Naive thymus-derived CD8-positive, alpha-beta T cell (primary cell): ENCODE data around the gene OR2T6. TPM values are rescaled to one million over a fixed set of nuclear protein-coding genes. Genes with fewer than 3 reads are reported as not detected.
"Not testable (repeated sequence)": the region's sequence is repeated elsewhere in the genome, so short reads cannot be mapped to it uniquely, and the experiment has no call there.

Experiments
- ATAC-seq, 2 donors: fragments of 150-1000 bp; cut with Tn5 transposase in 1 of 2; sonication (Bioruptor Pico), chemical (Tn5 transposase) in 1 of 2; 1 replicate in 1 of 2; 2 replicates in 1 of 2; pipeline ENCODE4 v1.10.0; 2021; ENCODE audit warnings: mild to moderate bottlenecking in 2 of 2, moderate library complexity in 2 of 2
- POLR2A ChIA-PET: fragments of 350-600 bp; sonication (Branson Sonifier 250); formaldehyde crosslinking; loops from one replicate; lab custom pipeline; 2021; ENCODE audit warnings: antibody characterized with exemption; lab: Charles Lee
- DNase-seq, 10 donors: peaks; one replicate each; pipeline versions ENCODE4 v3.0.0 to v3.0.0-alpha.2; 2020 to 2022
- H3K27ac Mint-ChIP-seq, 10 donors: one replicate each; pipeline ENCODE4 v1.8.0; 2020 to 2022; ENCODE audit warnings: mild to moderate bottlenecking in 10 of 10, mixed read lengths in 10 of 10, moderate library complexity in 4 of 10, inconsistent platforms in 1 of 10
- H3K27me3 Mint-ChIP-seq, 5 donors: one replicate each; pipeline ENCODE4 v1.8.0; 2021 to 2022; ENCODE audit warnings: mixed read lengths in 5 of 5
- H3K36me3 Mint-ChIP-seq, 3 donors: one replicate each; pipeline ENCODE4 v1.8.0; 2020 to 2022; ENCODE audit warnings: mixed read lengths in 3 of 3, mild to moderate bottlenecking in 2 of 3, inconsistent platforms in 1 of 3
- H3K4me1 Mint-ChIP-seq, 4 donors: one replicate each; pipeline ENCODE4 v1.8.0; 2021 to 2022; ENCODE audit warnings: mixed read lengths in 4 of 4
- H3K4me3 Mint-ChIP-seq, 10 donors: one replicate each; pipeline ENCODE4 v1.8.0; 2020 to 2022; ENCODE audit warnings: mild to moderate bottlenecking in 10 of 10, mixed read lengths in 10 of 10, moderate library complexity in 6 of 10, inconsistent platforms in 1 of 10
- H3K9me3 Mint-ChIP-seq, 9 donors: one replicate each; pipeline ENCODE4 v1.8.0; 2020 to 2022; ENCODE audit warnings: mixed read lengths in 9 of 9, mild to moderate bottlenecking in 3 of 9, inconsistent platforms in 1 of 9, moderate library complexity in 1 of 9
- polyA plus RNA-seq, 3 donors: library from polyadenylated mRNA; unstranded; fragments of 300-500 nt; fragmentation: Illumina TruSeq; gene quantifications; one replicate each; pipeline ENCODE4 v1.2.3, GENCODE V29; 2021
- total RNA-seq, 8 experiments: library from RNA in 2 of 8; stranded (reverse) in 2 of 8; gene quantifications; one replicate each; pipeline ENCODE4 v1.2.3 and lab custom pipeline; 2021 to 2026

Gene OR2T6
- total and polyA plus RNA-seq, 5 experiments from 2014 or later: not detected

DNA sequence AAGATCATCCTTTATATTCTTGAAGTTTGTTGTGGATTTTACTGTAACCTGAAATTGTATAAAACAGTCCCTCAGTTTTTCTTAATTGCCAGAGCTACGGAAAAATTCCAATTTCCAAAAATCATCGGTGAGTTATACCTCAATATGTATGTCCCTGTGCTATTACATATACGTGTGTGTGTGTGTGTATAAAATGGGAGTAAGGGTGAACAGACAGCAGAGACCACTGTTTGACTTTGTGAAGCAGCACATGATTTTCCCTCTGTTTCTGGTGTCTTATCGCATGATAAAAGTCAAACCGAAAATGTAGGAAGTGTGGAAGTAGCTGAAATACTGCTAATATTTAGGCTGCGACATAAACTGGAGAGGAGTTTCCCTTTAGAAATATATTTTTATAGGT is 28.5 kb downstream of the OR2T6 start:
- Mint-ChIP-seq H3K27me3 (no peaks in the 10 kb centered on the region), H3K9me3 (peaks cover 0 to 6% (median 0%) of the 10 kb centered on the region in 9 donors), H3K36me3 (peaks cover 0 to under 1% (median 0%) of the 10 kb centered on the region in 3 donors), H3K4me1 (peaks cover 3 to 16% (median 9%) of the 10 kb centered on the region in 4 donors), H3K4me3 (peak overlapping the region in 1 of 10 donors; percentile 0), H3K27ac (peak overlapping the region in 3 of 10 donors; percentile 0 to 35 (median 0))
- ATAC-seq (no peak), DNase-seq (peak in 3 of 10 donors; percentile 3 to 25 (median 14))
- POLR2A ChIA-PET: no interaction called here

GRCh38 chr1:248406721-248407692 is 31.5 kb downstream of the OR2T6 start:
- Mint-ChIP-seq H3K27ac (peak overlapping the region in 1 of 10 donors; percentile 3), H3K9me3 (peaks cover 5 to 24% (median 16%) of the 10 kb centered on the region in 9 donors), H3K4me3 (no peak overlapping the region), H3K36me3 (peaks cover 0 to 24% (median 10%) of the 10 kb centered on the region in 3 donors), H3K27me3 (no peaks in the 10 kb centered on the region), H3K4me1 (peaks cover 3 to 16% (median 9%) of the 10 kb centered on the region in 4 donors)
- POLR2A ChIA-PET: no interaction called here
- DNase-seq (no peak), ATAC-seq (no peak)

DNA sequence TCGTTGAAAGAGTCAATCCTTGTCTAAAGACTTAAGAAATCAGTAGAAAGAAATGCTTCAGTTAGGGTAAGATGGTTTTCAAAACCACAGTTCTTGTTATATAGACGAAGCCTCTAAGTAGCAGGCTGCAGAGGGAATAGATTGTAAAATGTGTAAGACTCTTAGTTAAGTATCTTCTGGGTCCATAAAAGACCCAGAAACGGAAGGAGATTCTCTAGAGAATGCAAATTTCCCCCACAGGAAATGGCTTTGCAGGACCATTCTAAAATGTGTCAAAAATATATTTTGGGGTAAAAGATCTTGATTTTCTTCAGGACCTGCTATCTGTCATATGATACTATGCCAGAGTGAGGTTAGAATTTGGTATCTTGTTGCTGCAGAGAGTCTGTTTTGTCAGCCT is 40.7 kb downstream of the OR2T6 start:
- POLR2A ChIA-PET: no interaction called here
- Mint-ChIP-seq H3K36me3 (peaks cover 0 to 20% (median 12%) of the 10 kb centered on the region in 3 donors), H3K4me3 (peak overlapping the region in 4 of 10 donors; percentile 2 to 53 (median 20)), H3K4me1 (peaks cover 10 to 42% (median 28%) of the 10 kb centered on the region in 4 donors), H3K9me3 (peaks cover under 1 to 31% (median 10%) of the 10 kb centered on the region in 9 donors), H3K27ac (peak overlapping the region in 4 of 10 donors; percentile 30 to 81 (median 46)), H3K27me3 (no peaks in the 10 kb centered on the region)
- ATAC-seq: no peak
- DNase-seq: no peak

GRCh38 chr1:248417854-248418253 is 42.3 kb downstream of the OR2T6 start:
- Mint-ChIP-seq H3K27me3 (no peaks in the 10 kb centered on the region), H3K36me3 (peaks cover 0 to 24% (median 17%) of the 10 kb centered on the region in 3 donors), H3K4me3 (peak overlapping the region in 4 of 10 donors; percentile 2 to 36 (median 24)), H3K9me3 (peaks cover 5 to 34% (median 11%) of the 10 kb centered on the region in 9 donors), H3K4me1 (peaks cover 10 to 42% (median 28%) of the 10 kb centered on the region in 4 donors), H3K27ac (peak overlapping the region in 3 of 10 donors; percentile 74 to 81 (median 75))
- DNase-seq (no peak), ATAC-seq (peak in 1 of 2 donors; percentile 29)
- POLR2A ChIA-PET: no interaction called here

- no peak overlapping the region for H3K4me3 Mint-ChIP-seq
- H3K27me3 Mint-ChIP-seq: no peaks in the 10 kb centered on the region
- no peak overlapping the region for H3K27ac Mint-ChIP-seq
- DNase-seq: no peak
- peaks cover 0 to 22% (median 15%) of the 10 kb centered on the region in 3 donors for H3K36me3 Mint-ChIP-seq
- POLR2A ChIA-PET: no interaction called here
- no peak for ATAC-seq
- H3K9me3 Mint-ChIP-seq: peaks cover 5 to 47% (median 22%) of the 10 kb centered on the region in 9 donors
- peaks cover 2 to 28% (median 20%) of the 10 kb centered on the region in 4 donors for H3K4me1 Mint-ChIP-seq
Observed at GRCh38 chr1:248421384-248421783, 45.8 kb downstream of the OR2T6 start.

- H3K27me3 Mint-ChIP-seq, H3K27ac Mint-ChIP-seq, POLR2A ChIA-PET, ATAC-seq, H3K4me3 Mint-ChIP-seq, H3K36me3 Mint-ChIP-seq, DNase-seq, H3K4me1 Mint-ChIP-seq: not testable (repeated sequence)
- peaks cover under 1 to 17% (median 8%) of the 10 kb centered on the region in 9 donors for H3K9me3 Mint-ChIP-seq
Observed at GRCh38 chr1:248427526-248428191, 52.1 kb downstream of the OR2T6 start.

DNA sequence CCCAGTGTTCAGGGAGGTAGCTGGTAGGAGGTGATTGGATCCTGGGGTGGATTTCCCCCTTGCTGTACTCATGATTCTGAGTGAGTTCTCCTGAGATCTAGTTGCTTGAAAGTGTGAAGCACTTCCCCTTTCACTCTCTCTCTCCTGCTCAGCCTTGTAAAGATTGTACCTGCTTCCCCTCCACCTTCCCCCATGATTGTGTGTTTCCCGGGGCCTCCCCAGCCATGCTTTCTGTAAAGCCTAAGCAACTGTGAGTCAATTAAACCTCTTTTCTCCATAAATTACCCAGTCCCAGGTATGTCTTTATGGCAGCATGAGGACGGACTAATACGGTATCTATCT is 52.6 kb downstream of the OR2T6 start:
- H3K36me3 Mint-ChIP-seq, H3K4me1 Mint-ChIP-seq, DNase-seq, ATAC-seq, POLR2A ChIA-PET, H3K27me3 Mint-ChIP-seq, H3K4me3 Mint-ChIP-seq: not testable (repeated sequence)
- Mint-ChIP-seq H3K27ac (peak overlapping the region in 1 of 10 donors; percentile 20), H3K9me3 (peaks cover 0 to 12% (median 3%) of the 10 kb centered on the region in 9 donors)

DNA sequence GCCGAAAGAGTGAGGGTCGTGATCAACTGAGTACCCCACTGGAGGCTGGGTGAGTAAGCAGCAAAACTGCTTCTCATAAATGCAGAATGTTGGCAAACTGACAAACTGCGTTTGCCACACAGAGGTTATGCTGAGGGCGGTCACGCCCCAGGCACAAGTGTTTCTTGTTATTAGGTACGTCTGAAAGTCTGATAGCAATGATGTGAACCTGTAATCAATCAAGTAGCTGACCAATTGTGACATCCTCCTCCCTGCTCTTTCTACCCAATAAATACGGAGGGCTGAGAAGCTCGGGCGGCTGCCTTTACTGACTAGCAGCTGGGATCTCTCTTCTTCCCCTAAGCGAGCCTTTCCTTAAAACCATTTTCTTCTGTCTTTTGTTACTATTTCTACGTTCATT is 56.1 kb downstream of the OR2T6 start:
- H3K9me3 Mint-ChIP-seq, H3K36me3 Mint-ChIP-seq, H3K27me3 Mint-ChIP-seq, H3K4me3 Mint-ChIP-seq, H3K4me1 Mint-ChIP-seq, POLR2A ChIA-PET, ATAC-seq, DNase-seq: not testable (repeated sequence)
- H3K27ac Mint-ChIP-seq: peak overlapping the region in 1 of 10 donors; percentile 37

DNA sequence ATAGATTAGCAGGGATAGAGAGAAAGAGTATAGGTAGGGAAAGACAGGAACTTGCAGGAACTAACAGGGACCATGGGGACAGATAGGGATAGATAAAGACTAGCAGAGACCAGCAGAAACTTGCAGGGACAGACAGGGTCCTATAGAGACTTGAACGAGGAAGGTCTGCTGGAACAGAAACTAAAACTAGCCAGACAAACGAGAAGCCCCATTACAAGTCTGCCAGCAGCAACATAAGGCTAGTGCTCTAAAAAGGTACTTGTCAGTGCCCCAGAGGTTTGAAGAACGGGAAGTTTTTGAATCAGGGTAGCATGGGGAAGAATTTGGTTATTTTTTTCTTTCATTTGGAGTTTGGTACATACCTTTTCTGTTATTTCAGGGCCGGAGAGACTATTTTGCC is 56.7 kb downstream of the OR2T6 start:
- H3K9me3 Mint-ChIP-seq, H3K36me3 Mint-ChIP-seq, H3K4me3 Mint-ChIP-seq, H3K27me3 Mint-ChIP-seq, POLR2A ChIA-PET, ATAC-seq, H3K4me1 Mint-ChIP-seq, DNase-seq: not testable (repeated sequence)
- H3K27ac Mint-ChIP-seq: peak overlapping the region in 1 of 10 donors; percentile 0

- H3K9me3 Mint-ChIP-seq, H3K36me3 Mint-ChIP-seq, POLR2A ChIA-PET, H3K4me1 Mint-ChIP-seq, H3K4me3 Mint-ChIP-seq, H3K27ac Mint-ChIP-seq, ATAC-seq, DNase-seq, H3K27me3 Mint-ChIP-seq: not testable (repeated sequence)
Observed at GRCh38 chr1:248433811-248434415, 58.4 kb downstream of the OR2T6 start.

DNA sequence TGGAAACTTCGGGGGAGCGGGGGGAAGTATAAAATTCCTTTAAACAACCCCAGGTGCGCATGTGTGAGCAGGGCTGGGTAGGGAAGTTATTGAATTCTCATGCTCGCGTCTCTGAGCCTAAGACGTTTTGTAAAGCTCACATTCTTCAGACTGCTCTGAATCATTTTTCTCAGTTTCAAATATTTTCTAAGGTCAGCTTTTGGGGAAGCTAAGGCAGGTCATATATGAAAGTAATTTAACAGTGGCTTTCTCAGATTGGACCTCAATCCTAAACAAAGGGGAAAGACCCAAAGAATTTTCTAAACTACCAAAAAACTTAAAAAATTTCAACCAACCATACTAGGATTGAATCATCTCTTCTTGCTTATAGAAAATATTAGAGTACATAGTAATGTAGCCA is 59.4 kb downstream of the OR2T6 start:
- H3K4me1 Mint-ChIP-seq, H3K9me3 Mint-ChIP-seq, H3K27ac Mint-ChIP-seq, H3K4me3 Mint-ChIP-seq, POLR2A ChIA-PET, DNase-seq, H3K36me3 Mint-ChIP-seq, ATAC-seq, H3K27me3 Mint-ChIP-seq: not testable (repeated sequence)

- H3K9me3 Mint-ChIP-seq, H3K36me3 Mint-ChIP-seq, ATAC-seq, DNase-seq, H3K4me3 Mint-ChIP-seq, H3K4me1 Mint-ChIP-seq, POLR2A ChIA-PET, H3K27ac Mint-ChIP-seq, H3K27me3 Mint-ChIP-seq: not testable (repeated sequence)
Observed at GRCh38 chr1:248436303-248436702, 60.8 kb downstream of the OR2T6 start.
